NCI-H1417 treated with DMSO at 0.1 percent for 48 hours (cell line): ENCODE results near the gene SCN1A.
"Not testable (repeated sequence)": the region's sequence is repeated elsewhere in the genome, so short reads cannot be mapped to it uniquely, and the experiment has no call there.

ENCODE experiments used
- DNase-seq: peaks from one replicate; lab custom pipeline; 2025; lab: John Stamatoyannopoulos, UW

SCN1A gene

DNA sequence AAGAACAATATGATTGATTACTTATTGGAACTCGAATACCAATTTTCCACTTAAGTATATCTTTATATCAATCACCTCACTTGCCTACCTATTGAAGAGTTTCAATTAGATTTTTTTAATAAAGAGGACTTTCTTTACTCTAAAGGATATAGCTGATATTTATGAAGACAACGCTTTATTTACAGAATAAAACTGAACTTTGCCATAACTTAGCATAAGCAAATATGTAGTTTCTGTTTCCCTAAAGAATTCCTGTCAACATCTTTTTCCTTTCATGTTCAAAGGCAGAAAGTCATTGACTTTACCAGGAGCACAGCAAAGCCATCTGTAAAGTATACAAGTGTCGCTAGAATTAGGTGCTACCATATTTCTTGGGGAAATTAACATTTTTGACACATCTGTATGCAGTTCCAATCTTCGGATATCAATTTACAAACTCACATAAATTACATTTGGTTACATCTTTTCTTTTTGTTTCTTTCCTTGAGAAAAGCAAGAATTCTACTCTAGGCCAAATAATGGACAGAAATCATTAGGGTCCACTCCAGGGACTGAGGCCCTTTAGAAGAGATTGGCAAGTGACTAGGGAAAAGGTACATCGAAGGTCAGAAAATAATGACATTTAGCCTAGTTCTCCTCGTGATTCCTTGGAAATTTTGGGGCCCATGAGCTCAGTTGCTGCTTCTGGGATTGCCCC, 7.5 kb upstream of the SCN1A start:
- DNase-seq: no peak

DNA sequence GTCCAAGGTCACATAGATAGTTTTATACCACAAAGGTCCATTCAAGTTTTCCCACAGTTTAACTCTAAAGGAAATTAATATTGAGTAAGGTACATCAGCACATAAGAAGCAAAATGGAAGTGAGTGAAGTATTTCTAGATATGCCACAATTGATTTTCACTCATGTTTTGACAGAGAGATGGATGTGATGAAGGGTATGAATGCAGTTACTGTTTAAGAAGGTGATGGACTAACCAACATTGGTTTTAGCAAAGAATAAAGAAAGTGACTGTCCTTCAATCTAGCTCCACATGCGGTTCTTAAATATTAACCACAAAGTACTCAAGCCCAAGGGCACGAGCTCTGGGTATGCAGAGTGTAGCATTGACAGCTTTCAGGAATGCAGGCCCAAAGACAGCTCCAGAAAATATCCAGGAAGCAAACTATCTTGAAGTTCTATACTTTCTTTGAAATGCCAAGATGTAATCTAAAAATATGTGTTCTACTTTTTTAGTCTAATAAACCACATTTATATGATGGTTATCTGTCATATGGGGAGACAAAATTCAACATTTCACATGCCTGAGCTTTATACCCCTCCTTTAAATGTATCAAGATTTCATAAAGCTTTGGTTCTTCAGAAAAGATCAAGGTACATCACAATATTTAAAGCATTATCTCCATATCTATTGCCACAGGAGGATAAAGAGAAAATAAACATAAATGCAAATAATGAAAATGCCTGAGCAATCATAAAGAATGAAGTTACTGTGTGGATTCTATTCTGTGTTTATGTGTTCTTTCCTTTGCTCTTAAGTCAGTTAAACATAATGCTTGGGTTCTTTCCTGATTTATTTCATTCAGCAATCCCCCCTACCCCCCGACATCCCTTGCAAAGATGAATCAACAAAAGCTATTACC, 6.7 kb upstream of the SCN1A start:
- DNase-seq: no peak

DNA sequence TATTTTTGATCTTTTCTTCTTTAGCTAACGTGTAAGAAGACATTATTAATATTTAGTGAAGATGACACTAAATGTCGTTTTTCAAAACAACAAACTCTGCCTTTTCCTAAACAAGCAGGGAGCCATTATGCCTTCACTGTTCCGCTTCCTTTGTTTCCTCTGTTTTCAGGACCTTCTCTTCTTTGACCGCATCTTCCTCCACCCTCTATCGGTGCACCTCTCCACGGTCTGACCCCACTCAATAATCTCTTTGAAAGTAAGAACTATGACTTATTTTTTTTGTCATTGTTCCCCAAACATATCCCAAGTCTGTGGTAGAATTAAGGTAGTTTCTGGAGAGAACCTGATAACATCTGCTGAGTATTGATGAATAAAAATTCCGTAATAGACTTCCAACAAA, 5.8 kb upstream of the SCN1A start:
- DNase-seq: no peak

DNA sequence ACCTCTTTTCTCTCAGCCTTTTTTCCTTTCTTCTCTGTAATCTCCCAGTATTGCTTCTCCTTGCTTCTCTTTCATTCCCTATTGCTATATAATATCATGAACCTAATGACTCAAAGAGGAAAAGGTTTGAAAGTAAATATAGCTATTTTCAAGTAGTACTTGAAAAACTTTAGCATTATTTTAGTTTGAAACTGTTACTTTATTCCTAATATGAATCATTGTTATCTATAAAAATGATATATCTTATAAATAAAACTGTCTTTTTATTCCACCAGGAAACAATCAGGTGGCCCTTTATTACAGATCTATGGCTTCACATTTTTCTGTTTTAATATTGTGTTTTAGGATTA, 311 bp upstream of the SCN1A start:
- no peak for DNase-seq

DNA sequence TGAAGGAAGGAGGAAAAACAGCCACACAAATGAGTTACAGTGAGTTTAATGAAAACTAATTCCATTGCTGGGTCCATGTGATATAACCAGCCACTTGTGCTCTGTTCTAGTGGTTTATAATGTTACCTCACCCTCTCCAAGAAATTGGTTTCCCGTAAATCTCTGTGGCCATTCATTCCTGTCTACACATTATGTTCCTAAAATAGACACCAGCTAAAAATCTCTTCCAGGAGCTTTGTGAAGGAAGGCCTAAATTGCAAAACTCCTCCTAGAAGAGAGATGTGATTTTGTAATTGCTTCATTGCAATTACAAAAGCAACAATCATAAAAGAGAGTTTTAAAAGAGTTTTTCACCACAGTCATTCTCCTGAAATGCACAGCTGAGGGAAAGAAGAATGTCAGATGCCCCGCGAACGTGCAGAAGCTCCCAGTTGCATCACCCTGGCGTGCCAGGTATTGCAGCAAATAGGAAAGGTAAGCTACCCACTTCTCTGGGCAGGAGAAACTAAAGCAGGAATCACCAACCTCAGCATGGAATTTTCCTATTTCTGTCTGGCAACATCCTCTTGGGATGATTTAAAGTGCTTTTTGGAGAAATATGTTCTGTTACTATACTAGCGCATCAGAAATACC, 1.7 kb downstream of the SCN1A start:
- DNase-seq: no peak

DNA sequence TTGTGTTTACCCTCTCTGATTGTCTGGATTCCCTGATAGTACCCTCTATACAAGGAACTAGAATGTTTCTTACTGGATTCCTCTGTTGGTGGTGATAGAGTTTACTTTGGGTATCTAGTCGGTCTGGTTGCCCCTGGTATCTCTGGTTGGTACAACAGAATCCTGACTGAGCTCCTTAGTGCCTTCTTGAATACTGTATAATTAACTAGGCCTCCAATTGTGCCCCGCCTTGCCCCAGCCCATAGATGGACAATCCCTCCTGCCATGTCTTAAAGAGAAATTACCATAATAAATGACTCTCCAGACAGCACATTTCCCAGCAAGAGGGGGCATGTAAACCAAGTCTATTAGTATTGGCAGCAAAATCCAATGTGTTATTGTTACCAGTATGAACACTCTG, 2.3 kb downstream of the SCN1A start:
- DNase-seq: no peak

DNA sequence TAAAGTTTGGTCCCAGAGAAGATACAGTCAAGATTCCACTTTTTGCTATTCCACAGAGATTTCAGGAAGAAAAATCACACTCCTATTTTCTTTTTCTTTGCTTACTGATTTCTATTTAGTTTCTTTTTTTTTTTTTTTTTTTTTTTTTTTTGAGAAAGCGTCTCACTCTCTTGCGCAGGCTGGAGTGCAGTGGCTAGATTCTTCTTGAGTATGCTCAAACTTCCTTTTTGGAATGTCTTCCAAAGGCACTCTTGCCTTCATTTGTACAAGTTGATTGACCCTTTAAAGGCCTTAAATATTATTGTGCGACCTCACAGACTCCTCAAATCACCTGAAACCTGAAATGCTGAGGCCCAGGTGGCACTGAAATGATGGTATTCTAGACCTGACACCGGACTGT, 9.6 kb downstream of the SCN1A start:
- DNase-seq: no peak

DNA sequence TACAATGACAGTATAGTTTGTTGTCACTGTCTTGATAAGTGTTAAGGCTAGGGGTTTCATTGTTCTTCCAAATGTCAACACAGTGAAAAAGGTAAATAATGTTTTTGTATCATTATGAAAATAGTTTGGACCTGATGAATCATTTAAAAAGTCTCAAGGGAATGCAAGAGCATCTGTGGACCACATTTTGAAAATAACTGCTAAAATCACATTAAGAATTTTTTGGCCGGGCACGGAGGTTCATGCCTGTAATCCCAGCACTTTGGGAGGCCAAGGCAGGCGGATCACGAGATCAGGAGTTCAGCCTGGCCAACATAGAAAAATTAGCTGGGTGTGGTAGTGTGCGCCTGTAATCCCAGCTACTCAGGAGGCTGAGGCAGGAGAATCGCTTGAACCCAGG, 10.3 kb downstream of the SCN1A start:
- DNase-seq: no peak

DNA sequence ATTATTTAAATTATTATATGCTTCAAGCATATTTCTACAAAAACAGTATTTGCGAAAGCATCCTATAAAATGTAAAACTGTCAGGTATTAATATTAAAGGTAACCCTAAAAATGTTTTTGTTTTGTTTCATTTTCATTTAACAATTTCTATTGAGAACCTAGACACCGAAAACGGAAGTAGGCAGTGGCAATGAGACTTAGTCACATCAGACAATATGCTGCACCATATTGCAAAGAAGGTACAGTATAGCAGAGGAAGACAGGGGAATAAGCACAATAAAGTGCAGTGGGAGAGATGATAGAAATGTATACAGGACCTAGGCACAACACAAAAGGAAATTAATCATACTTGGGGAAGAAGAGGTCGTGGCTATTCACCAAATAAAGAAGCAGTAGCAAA, 12.2 kb downstream of the SCN1A start:
- no peak for DNase-seq

DNA sequence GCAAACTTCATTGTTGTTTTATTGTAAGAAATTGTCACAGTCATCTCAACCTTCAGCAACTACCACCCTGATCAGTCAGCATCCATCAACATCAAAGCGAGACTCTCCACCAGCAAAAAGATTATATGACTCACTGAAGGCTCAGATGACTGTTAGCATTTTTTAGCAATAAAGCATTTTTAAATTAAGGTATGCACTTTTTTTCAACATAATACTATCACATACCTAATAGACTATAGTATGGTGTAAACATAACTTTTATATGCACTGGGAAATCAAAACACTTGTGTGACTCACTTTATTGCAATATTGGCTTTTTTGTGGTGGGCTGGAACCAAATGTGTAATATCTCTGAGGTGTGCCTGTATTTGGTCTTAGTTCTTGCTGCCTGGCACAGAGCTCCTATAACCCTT, 15.6 kb downstream of the SCN1A start:
- DNase-seq: no peak

DNA sequence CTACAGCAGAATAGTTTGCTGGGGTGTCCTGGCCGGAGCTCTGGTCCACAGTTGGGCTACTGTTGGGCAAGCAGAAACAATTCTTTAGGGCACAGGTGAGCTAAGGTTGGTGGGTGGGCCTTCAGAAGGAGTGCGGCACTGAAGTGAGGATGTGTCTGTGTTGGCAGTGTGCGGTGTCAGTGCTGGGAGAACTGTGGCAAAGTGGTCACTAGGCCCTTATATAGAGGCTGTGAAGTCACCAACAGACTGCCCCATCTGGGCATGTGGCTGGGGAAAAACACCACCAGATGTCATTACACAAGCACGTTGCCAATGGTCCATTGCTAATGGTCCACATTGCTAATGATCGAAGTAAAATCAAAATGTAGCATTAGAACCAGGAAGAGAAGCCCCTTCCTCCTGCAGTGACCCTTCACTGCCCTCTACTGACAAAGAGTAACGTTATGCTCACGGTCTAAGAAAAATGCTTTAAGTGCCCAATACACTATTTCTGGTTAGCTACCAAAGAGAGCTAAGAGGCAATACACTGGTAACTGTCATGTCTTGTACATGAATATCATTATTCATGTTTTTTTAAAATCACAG, 21.3 kb downstream of the SCN1A start:
- no peak for DNase-seq

DNA sequence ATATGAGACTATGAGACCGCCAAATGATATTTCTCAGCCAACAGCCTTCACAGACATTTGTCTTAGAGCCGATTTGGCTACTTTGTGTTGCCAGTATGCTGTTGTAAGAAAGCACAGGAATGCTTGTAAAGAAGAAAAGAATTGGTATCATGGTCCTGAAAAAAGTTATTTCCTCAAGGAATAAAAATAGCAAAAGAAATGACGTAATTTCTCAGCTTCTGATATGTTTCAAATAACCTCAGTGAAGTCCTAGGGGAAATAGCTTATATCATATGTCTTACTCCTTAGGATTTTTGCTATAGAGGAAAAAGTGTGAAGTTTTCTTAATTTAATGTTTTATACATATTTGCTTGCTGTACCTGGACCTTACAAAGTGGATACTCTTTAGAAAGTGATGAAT, 23.0 kb downstream of the SCN1A start:
- no peak for DNase-seq

DNA sequence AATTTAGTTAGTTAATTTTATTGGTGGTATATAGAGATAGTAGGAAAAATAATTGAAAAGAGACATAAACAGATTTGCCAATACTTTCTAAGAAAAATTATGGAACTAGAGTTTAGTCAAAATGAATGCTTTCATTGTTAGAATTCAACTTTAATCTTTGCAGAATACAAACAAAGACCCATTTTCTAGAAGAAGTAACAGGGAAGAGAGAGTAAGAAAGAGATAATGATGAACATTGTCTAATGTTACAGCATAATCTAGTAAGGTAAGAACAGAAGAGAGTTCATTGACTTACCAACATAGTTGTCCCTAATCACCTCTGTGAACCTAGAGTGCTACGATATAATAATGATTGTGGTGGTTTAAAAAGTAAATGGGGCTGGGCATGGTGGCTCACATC, 23.7 kb downstream of the SCN1A start:
- no peak for DNase-seq

DNA sequence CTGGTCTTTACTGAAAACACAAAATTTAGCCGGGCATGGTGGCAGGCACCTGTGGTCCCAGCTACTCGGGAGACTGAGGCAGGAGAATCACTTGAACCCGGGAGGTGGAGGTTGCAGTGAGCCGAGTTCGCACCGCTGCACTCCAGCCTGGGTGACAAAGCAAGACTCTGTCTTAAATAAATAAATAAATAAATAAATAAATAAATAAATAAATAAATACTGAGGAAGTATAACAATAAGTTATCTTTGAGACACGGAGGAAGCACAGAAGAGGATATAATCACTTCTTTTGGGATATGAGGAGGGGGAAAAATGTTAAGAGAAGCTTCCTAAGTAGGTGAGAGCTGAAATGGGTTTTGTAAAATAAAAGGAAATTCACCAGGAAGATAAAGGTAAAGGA, 24.5 kb downstream of the SCN1A start:
- DNase-seq: not testable (repeated sequence)

DNA sequence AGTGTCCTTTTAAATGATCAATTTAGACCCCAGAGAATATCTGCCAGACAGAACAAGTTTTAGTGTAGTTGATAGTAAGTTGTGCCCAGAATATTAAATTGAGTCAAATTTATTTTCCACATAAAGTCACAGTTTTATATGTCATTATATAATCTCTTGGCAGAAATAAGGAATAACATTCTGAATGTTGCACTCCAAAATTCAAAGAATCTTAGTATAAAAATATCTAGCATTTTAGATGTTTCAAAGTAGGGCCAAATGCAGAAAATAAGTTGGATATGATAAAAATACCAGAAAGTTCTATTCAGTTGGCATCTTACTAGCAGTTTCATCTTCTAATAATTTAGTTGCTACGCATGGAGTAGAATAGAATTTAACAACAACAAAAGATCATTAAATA, 33.5 kb downstream of the SCN1A start:
- no peak for DNase-seq

DNA sequence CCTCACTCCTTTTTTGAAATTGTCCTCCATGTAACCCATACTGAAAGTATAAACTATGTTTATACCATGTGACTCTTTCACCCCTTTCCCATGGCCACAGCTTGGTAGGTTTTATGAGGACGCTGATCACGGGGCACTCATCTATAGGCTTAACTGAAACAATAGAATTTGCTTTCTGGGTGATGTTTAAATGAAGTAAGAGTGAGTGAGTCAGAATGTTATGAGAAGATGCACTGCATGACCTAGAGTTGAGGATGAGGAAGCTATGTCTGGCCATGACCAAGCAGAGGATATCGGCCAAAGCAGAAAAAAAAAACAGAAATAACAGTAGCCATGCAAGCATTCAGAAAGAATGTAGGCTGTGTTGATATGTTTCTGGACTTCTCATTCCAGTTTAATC, 34.9 kb downstream of the SCN1A start:
- no peak for DNase-seq

DNA sequence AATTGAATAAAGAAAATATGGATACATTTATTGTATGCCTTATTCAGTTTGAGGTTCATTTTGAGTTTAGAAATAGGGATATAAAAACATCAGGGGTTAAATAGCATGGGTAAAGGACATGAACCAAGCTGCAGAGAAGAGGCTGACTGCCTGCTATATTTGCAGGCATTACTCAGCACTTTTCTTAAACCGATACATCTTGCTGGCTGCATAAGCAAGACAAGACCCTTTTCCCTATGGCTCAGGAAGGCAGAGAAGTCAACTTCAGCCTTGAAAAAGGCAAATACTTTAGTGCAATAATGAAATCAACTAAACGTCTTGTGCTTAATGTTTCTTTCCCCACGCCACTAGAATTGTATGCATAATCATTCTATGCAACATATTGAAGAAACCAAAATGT, 36.4 kb downstream of the SCN1A start:
- DNase-seq: no peak

DNA sequence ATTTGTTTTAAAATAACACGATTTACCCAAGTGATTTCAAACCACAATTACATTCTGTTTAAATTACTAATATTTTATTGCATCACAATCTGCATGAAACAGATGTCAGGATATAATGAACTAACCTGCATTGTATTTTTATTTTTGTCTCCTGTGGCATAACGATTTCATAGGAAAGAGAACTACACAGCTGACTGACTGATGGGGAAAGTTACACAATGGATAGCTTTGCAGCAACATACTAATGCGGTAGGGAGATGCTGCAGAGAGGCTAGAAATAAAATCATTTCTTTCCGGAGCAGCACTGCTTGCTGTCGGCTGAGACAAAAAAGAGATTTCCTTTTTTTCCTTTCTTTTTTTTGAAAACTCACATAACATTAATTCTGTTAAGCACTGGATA, 36.9 kb downstream of the SCN1A start:
- no peak for DNase-seq

DNA sequence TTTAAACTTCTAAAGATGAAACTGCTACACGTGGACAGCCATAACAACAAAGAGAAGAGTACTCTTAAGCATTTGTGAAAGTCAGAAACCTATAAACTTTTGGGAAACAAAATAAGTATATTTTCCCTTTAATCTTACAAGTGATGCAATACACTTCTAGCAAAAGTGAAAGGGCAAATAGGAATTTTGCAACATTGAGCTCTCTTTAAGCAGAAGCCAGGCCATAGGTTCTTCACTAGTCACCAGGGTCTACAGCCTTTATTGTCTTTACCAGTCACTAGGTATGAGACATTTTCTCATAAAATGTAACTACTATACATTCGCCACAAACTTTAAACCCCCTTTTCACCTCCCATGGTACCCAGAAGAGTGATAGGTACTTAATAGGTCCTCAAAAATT, 37.5 kb downstream of the SCN1A start:
- DNase-seq: no peak

DNA sequence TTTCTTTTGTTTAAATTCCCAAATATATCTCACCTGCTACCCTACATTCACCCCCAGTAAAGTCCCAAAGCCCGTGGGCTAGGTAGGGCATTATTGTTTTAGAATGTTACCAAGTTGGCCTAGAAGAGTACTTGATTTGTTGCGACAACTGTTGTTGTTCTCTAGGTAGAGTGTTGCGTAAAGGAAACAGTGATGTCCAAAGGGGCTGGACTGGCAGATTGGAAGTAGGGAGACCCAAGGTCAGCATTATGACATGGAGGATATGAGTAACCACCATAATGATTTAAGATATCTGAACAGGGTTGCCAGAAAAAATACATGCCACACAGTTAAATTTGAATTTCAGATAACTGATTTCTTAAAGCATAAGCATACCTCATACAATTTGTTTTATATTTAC, 39.2 kb downstream of the SCN1A start:
- no peak for DNase-seq

DNA sequence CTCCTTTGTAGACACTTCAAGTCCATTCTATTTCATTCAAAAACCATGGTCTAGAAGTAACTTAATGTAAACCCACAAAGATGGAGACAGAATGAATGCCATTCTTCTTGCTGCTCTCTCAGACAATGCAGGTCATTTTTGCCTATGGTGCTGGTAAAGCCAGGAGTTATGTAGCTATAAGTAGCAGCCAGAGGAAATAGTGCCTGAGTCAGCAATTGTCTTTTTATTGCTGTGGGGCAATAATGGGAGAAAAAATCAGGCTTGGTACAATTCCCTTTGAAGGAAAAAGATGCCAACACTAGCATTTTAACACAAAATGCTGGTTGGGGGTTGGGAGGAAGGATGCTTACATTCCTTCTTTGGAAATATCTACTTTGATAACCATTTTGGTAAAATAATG, 43.5 kb downstream of the SCN1A start:
- DNase-seq: no peak

DNA sequence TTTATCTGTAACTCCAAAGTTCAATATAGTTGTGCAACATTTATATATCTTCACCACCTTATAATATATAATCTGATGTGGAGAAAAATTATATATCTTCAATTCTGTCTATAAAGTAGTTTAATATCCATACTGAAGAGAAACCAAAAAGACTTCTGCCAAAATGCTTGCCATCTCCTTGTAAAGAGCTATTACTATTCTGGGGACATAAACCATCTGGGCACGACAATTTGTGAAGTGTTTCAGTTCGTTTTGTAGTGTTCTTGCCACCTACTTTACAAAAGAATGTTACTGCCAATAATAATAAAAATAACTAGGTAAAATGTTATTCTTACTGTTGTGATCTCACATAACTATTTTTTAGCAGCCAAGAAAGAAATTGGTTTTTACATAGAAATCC, 45.1 kb downstream of the SCN1A start:
- DNase-seq: no peak

DNA sequence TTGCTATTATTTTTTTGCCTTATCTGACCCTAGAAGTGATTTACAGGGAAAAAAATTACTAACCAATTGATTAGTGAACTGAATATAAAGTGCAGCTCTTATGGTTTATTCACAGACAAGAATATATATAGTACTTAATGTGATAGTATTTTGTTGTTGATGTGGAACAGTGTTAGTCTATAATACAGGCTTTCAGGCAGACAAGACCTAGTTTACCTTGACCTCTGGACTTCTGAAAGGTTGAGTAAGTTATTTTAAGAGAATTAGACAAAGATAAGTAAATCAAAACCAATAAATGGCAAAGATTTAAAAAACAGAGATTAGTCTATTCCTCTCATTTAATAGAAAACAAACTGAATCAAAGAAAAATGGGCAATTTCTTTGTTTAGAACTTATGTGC, 46.0 kb downstream of the SCN1A start:
- DNase-seq: no peak
